Glutamatergic neuron (in vitro differentiated cells): Measurements from ENCODE around the gene NTSR2. TPM values are rescaled to one million over a fixed set of nuclear protein-coding genes. Genes with fewer than 3 reads are reported as not detected.

Experiments used
- DNase-seq: peaks from one replicate; pipeline ENCODE4 v3.0.0; 2022
- H3K27ac Mint-ChIP-seq: one replicate; pipeline ENCODE4 v1.8.0; 2020; ENCODE audit warnings: mild to moderate bottlenecking, mixed read lengths, inconsistent platforms; ENCODE audit not compliant: unreplicated experiment
- H3K27me3 Mint-ChIP-seq: one replicate; pipeline ENCODE4 v1.8.0; 2020; ENCODE audit warnings: mild to moderate bottlenecking, moderate library complexity, mixed read lengths, inconsistent platforms; ENCODE audit not compliant: unreplicated experiment
- H3K36me3 Mint-ChIP-seq: one replicate; pipeline ENCODE4 v1.8.0; 2020; ENCODE audit warnings: mild to moderate bottlenecking, mixed read lengths, inconsistent platforms; ENCODE audit not compliant: unreplicated experiment
- H3K4me1 Mint-ChIP-seq: one replicate; pipeline ENCODE4 v1.8.0; 2020; ENCODE audit warnings: mild to moderate bottlenecking, low read depth, mixed read lengths, inconsistent platforms; ENCODE audit not compliant: unreplicated experiment
- H3K4me3 Mint-ChIP-seq: one replicate; pipeline ENCODE4 v1.8.0; 2020; ENCODE audit warnings: mild to moderate bottlenecking, mixed read lengths, inconsistent platforms; ENCODE audit not compliant: unreplicated experiment
- H3K9me3 Mint-ChIP-seq: one replicate; pipeline ENCODE4 v1.8.0; 2020; ENCODE audit warnings: mild to moderate bottlenecking, moderate library complexity, mixed read lengths, inconsistent platforms; ENCODE audit not compliant: unreplicated experiment
- total RNA-seq: library from RNA; stranded (reverse); fragmentation: NEBNext Ultra II Directional; extraction: Animal tissue kit (Norgen Biotek cat#: 25700); gene quantifications from one replicate; pipeline ENCODE4 v1.2.1, GENCODE V29; 2021; ENCODE audit not compliant: unreplicated experiment
- TF ChIP-seq, protein P1 (sequence below): fragments of 200-600 bp; sonication (generic); IDR thresholded peaks from one replicate; pipeline ENCODE4 v1.5.0; 2021; ENCODE audit not compliant: partially characterized antibody, unreplicated experiment

NTSR2 gene
- total RNA-seq, 1 donor from 2014 or later, result not detected

DNA sequence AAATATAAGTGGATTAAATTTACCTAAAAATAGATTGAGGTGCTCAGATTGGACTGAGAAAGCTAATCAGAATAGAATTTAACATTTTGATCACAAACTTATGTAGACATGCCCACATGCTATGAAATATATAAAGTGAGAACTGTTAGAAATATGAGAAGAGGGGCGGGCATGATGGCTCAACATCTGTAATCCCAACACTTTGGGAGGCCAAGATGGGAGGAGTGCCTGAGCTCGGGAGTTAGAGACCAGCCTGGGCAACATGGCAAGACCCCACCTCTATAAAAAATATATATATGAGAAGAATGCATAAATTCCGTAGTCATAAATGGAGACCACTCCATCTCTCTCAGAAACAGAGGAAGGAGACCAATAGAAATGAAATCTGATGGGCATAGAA is 25.7 kb downstream of the NTSR2 start:
- TF ChIP-seq, protein P1, sequence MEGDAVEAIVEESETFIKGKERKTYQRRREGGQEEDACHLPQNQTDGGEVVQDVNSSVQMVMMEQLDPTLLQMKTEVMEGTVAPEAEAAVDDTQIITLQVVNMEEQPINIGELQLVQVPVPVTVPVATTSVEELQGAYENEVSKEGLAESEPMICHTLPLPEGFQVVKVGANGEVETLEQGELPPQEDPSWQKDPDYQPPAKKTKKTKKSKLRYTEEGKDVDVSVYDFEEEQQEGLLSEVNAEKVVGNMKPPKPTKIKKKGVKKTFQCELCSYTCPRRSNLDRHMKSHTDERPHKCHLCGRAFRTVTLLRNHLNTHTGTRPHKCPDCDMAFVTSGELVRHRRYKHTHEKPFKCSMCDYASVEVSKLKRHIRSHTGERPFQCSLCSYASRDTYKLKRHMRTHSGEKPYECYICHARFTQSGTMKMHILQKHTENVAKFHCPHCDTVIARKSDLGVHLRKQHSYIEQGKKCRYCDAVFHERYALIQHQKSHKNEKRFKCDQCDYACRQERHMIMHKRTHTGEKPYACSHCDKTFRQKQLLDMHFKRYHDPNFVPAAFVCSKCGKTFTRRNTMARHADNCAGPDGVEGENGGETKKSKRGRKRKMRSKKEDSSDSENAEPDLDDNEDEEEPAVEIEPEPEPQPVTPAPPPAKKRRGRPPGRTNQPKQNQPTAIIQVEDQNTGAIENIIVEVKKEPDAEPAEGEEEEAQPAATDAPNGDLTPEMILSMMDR, result no peak
- DNase-seq, result no peak

DNA sequence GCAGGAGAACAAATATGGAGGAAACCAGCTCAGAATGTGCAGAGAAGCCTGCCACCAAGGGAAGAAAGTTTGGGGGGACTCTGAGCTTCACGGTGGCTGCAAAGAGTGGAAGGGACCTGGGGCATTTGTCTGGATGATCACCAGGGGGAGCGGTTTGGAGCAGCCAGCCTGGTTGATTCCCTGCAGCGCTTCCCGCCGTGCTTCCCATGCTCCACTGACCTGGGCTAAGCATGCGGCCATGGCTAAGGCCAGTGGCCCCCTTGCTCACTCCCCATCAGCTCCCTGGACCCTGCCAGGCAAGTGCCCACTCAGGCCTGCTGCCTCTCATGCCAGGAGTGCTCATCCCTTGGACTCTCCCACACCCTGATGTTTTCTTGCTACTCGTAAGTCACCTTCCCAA is 27.0 kb downstream of the NTSR2 start:
- H3K36me3 Mint-ChIP-seq, result peaks cover 9% of the 10 kb centered on the region

More for the DNA sequence above, 25.7 kb downstream of the NTSR2 start:
- Mint-ChIP-seq H3K9me3 (peaks cover 5% of the 10 kb centered on the region), H3K27me3 (peaks cover 7% of the 10 kb centered on the region), H3K27ac (no peak overlapping the region), H3K4me3 (no peak overlapping the region), H3K4me1 (no peaks in the 10 kb centered on the region), H3K36me3 (peaks cover 9% of the 10 kb centered on the region)

DNA sequence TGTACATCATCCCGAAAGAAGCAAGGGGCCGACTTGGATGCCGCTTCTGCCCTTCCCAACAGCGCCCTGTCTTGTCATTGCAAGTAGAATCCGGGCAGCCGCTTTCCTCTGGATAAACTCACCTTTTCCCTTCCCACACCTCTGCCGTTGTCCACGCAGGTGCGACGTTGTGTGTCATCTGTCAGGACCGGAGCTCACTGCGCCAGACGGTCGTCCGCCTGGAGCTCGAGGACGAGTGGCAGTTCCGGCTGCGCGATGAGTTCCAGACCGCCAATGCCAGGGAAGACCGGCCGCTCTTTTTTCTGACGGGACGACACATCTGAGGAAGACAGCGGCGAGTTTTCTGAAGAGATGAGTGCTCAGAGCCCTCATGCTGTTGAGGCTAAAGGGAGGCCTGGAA is 29.9 kb downstream of the NTSR2 start:
- TF ChIP-seq, protein P1, result no peak
- H3K4me1 Mint-ChIP-seq, result no peaks in the 10 kb centered on the region
- DNase-seq, result no peak
- no peak overlapping the region for H3K4me3 Mint-ChIP-seq
- H3K27ac Mint-ChIP-seq, result no peak overlapping the region
- H3K9me3 Mint-ChIP-seq, result peaks cover 3% of the 10 kb centered on the region
- H3K27me3 Mint-ChIP-seq, result peaks cover 10% of the 10 kb centered on the region
- H3K36me3 Mint-ChIP-seq, result peaks cover 10% of the 10 kb centered on the region

More for the DNA sequence above, 27.0 kb downstream of the NTSR2 start:
- DNase-seq, result no peak
- no peaks in the 10 kb centered on the region for H3K4me1 Mint-ChIP-seq
- no peak overlapping the region for H3K27ac Mint-ChIP-seq
- H3K9me3 Mint-ChIP-seq, result peaks cover 2% of the 10 kb centered on the region
- H3K4me3 Mint-ChIP-seq, result no peak overlapping the region
- TF ChIP-seq, protein P1, result no peak
- H3K27me3 Mint-ChIP-seq, result peaks cover 7% of the 10 kb centered on the region

DNA sequence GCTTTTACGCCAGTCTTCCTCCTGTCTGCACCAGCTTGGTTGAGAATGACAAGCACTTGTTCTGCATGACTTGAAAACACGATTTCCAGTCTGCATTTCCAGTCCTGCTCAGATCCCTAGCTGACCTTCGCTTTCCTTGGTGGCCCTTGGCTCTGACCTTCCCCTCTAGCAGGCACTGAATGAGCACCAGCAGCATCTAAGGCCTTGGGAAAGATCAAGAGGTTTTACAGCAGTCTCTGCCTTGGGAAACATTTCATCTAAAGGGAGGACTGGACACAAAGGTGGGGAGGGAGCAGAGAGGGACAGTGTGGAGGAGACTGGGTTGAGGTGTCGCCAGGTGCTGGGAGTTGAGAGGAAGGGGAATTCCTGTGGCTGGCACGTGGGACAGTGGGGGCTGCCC is 30.5 kb downstream of the NTSR2 start:
- TF ChIP-seq, protein P1, result no peak
- Mint-ChIP-seq H3K27me3 (peaks cover 10% of the 10 kb centered on the region), H3K9me3 (peaks cover 3% of the 10 kb centered on the region), H3K4me3 (no peak overlapping the region), H3K4me1 (no peaks in the 10 kb centered on the region), H3K27ac (no peak overlapping the region), H3K36me3 (peaks cover 10% of the 10 kb centered on the region)
- no peak for DNase-seq

DNA sequence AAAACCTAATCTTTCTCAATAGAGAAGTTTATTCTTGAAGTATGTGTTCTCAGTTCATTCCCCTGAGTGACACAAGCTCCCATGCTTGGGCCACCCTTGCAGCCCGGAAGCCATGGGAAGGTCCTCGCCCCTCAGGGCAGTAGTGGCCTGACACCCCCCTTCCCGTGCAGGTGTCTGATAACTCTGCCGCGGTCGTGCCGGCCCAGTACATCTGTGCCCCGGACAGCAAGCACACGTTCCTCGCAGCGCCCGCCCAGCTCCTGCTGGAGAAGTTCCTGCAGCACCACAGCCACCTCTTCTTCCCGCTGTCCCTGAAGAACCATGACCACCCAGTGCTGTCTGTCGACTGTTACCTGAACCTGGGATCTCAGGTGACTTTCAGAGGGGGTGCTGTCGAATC is 32.4 kb downstream of the NTSR2 start:
- Mint-ChIP-seq H3K4me3 (no peak overlapping the region), H3K4me1 (no peaks in the 10 kb centered on the region), H3K27me3 (peaks cover 10% of the 10 kb centered on the region), H3K36me3 (peaks cover 10% of the 10 kb centered on the region), H3K9me3 (peaks cover 4% of the 10 kb centered on the region), H3K27ac (no peak overlapping the region)
- DNase-seq, result no peak
- TF ChIP-seq, protein P1, result no peak
